NCI-H510A (cell line): ENCODE measurements around the gene C1QTNF12.

Experiments
- DNase-seq: peaks from one replicate; lab custom pipeline; 2025; lab: John Stamatoyannopoulos, UW

The C1QTNF12 gene, protein sequence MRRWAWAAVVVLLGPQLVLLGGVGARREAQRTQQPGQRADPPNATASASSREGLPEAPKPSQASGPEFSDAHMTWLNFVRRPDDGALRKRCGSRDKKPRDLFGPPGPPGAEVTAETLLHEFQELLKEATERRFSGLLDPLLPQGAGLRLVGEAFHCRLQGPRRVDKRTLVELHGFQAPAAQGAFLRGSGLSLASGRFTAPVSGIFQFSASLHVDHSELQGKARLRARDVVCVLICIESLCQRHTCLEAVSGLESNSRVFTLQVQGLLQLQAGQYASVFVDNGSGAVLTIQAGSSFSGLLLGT

GRCh38 chr1:1246577-1247340 is at the start of gene C1QTNF12:
C1QTNF12 (minus strand) TSS chr1:1246722; CDS start chr1:1246690, 32 bp downstream.
- DNase-seq = no peak

GRCh38 chr1:1295154-1295923 is 48.8 kb upstream of the C1QTNF12 start:
- no peak for DNase-seq

DNA sequence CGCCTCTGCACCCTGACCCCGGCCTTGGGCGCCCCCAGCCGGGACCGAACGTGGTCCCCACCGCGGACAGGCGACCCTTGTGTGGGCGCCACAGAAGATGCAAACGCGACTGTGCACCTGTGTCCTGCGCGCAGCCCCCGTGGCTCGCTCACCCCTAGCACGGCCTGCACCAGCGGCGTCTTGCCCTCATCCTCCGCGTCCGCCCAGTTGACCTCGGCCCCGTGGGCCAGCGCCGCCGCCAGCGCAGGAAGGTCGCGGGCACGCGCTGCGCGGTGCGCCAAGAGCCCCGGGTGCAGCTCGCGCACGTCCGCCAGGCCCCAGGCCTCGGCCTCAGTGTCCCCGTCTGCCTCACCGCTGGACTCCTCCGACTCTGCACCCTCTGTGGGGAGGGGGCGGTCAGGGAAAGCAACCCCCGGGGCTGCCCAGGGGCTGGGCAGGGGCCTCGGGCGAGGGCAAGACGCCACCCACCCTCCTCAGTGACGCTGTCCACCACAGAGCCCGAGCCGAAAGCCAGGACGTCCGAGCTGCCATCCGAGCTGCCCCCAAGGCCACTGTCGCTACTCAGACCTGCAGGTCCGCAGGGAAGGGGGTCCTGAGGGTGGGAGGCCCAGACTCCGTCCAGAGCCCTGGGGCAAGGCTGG is 47.8 kb upstream of the C1QTNF12 start:
- no peak for DNase-seq

DNA sequence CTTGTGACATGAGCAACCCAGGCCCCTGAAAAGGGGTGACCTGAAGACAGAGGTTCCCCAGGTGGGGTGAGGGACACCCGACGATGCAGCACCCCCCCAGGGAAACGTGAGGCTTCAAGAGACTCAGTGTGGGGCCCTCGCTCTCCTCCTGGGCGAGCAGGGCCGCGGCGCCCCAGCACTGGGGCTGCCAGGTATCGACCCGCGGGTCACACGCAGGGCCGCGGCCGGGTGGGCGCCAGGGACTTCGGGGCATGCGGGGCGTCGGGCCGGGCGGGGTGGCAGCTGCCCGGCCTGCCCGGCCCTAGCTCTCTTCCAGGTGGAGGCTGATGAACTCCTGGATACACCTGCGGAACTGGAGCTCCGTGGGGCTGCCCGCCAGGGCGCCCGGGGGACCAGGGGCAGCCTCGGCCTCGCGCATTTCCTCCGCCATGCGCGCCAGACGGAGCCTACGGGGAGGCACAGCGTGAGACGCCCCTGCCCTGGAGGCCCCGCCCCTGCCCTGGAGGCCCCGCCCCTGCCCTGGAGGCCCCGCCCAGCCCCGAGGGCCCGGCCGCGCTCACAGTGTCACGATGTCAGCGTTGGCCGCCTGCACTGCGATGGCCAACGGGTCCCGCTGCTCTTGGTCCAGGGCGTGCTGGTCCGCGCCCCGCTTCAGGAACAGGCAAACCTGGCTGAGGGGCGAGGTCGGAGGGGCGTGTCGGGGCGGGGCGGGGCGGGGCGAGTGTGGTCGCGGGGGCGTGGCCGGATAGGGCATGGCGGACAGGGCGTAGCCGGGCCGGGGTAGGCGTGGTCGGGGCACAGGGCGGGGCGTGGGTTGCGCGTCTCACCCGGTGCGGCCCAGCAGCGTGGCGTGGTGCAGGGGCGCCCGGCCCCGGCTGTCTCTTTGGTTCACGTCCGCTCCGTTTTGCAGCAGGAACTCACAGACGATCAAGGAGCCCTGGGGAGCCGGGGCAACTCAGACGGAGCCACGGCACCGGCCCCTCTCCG is 47.0 kb upstream of the C1QTNF12 start:
- DNase-seq = no peak

DNA sequence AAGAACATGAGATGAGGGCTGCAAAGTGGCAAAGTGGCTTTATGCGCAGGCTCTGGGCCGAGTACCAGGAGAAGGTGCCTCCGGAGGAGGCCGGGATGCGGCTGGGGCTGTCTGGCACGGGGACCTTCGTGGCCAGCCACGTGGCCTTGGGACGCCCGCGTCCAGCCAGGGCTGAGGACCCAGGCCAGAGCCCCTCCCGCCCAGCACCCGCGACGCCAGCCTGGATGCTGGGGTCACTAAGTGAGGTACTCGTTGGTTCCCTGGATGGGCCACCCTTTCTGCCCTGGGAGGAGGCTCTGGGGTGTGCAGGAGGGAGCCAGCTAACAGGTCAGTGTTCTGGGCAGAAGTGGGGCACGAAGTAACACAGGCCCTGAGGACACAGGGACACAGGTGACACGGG is 46.3 kb upstream of the C1QTNF12 start:
- DNase-seq = no peak

GRCh38 chr1:1292442-1292779 is 45.9 kb upstream of the C1QTNF12 start:
- DNase-seq = no peak

GRCh38 chr1:1291548-1292441 is 45.3 kb upstream of the C1QTNF12 start:
- peak; percentile 98 for DNase-seq

DNA sequence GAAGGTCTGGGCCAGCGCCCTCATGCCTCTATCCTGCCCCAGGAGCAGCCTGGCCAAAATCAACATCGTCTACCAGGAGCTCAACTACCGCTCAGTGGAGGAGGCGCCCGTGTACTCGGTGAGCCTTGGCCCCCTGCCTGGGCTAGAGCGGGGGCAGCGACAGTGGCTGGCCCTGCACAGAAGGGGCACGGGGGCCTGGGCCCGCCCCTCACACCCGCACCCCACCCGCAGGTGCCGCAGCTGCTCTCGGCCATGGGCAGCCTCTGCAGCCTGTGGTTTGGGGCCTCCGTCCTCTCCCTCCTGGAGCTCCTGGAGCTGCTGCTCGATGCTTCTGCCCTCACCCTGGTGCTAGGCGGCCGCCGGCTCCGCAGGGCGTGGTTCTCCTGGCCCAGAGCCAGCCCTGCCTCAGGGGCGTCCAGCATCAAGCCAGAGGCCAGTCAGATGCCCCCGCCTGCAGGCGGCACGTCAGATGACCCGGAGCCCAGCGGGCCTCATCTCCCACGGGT is 44.6 kb upstream of the C1QTNF12 start:
- DNase-seq = peak; percentile 65

GRCh38 chr1:1290238-1290731 is 43.8 kb upstream of the C1QTNF12 start:
- DNase-seq = peak; percentile 77

DNA sequence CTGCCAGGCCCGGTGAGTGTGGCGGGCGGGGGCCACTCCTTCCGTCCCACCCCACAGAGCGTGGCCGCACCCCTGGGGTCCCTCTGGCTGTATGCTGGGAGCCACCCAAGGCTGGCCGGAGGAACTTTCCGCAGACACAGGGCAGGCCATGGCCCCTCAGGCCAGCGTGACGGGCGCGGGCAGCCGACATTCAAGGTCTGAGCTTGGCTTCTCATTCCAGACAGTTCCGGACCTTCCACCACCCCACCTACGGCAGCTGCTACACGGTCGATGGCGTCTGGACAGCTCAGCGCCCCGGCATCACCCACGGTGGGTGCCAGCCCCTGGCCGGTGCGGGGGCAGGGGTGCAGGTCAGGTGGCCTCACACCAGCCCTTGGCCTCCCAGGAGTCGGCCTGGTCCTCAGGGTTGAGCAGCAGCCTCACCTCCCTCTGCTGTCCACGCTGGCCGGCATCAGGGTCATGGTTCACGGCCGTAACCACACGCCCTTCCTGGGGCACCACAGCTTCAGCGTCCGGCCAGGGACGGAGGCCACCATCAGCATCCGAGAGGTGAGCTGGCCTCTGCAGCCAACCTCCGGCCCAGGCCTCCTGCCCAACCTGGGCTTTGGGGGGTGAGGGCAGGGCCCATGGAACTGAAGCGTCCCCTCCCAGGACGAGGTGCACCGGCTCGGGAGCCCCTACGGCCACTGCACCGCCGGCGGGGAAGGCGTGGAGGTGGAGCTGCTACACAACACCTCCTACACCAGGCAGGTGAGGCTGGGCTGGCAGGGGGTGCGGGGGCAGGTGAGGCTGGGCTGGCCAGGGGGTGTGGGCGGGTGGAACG is 41.0 kb upstream of the C1QTNF12 start:
- DNase-seq = peak; percentile 60

GRCh38 chr1:1286313-1287261 is 40.1 kb upstream of the C1QTNF12 start:
- no peak for DNase-seq

DNA sequence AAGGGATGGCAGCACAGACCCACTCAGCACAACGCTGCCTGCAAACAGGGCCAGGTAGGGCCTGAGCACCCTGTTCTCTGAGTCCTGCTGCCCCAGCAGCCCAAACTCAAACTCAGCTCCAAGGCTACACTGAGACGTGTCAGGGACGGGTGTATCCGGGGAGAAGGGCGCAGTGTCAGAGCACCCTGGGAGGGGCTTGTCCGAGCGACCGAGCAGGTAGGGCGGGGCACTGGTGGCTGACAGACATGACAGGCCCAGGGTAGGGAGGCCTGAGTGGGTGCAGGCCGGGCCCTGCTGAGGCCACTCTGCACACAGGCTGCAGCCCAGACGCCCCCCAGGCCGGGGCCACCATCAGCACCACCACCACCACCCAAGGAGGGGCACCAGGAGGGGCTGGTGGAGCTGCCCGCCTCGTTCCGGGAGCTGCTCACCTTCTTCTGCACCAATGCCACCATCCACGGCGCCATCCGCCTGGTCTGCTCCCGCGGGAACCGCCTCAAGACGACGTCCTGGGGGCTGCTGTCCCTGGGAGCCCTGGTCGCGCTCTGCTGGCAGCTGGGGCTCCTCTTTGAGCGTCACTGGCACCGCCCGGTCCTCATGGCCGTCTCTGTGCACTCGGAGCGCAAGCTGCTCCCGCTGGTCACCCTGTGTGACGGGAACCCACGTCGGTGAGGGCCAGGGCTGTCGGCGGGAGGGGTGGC is 39.2 kb upstream of the C1QTNF12 start:
- no peak for DNase-seq

DNA sequence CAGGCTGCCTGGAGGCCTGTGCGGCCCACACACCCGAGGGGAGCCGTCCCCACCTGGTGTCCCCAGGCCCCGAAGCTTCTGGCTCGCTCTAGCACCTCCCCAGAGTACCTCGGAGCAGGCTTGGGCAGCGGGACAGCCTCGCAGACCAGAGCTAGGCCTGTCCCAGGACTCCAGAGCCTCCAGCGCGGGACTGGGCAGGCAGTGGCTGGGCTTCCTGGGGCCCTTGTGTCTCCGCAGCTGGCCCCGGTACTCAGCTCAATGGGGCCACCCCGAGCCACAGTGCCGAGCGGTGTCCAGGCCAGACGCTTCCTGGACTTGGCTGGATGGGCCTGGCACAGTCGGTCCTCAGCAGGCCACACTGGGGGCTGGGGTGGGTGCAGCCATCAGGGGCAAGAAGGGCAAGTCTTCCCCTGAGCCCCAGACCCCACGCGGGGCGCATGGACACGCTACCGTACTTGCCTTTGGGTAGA is 38.6 kb upstream of the C1QTNF12 start:
- no peak for DNase-seq

GRCh38 chr1:1284221-1285101 is 37.9 kb upstream of the C1QTNF12 start:
- no peak for DNase-seq

GRCh38 chr1:1283821-1284220 is 37.3 kb upstream of the C1QTNF12 start:
- no peak for DNase-seq

DNA sequence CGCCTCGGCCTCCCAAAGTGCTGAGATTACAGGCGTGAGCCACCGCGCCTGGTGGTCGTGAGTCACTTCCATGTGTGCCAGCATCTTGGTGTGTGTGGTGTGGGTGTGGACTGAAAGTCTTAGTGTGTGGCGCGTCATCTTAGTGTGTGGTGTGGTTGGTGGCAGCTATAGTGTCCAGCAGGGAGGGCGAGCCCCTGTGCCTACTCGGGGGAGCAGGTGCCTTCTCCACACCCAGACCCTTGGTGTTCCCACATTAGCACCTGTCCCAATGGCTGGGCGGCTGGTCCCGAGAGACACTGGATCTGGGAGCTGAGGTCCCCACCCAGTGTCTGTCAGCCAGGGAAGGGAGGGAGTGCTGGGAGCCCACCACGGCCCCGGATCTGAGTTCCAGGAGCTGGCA is 36.5 kb upstream of the C1QTNF12 start:
- no peak for DNase-seq
